Neutrophil (primary cell): Measurements from ENCODE around the gene SCGN.

Experiments
- H3K27ac ChIP-seq: fragments of 200-600 bp; sonication (generic); 2 replicates; pipeline ENCODE4 v1.5.1; 2016; ENCODE audit warnings: mild to moderate bottlenecking, moderate library complexity
- H3K27me3 ChIP-seq: fragments of 200-600 bp; sonication (generic); 2 replicates; pipeline ENCODE4 v1.6.0; 2016; ENCODE audit warnings: mild to moderate bottlenecking
- H3K36me3 ChIP-seq: fragments of 200-600 bp; sonication (generic); 2 replicates; pipeline ENCODE4 v1.5.1; 2017
- H3K4me1 ChIP-seq, 2 experiments: fragments of 200-600 bp in 1 of 2; sonication (generic) in 1 of 2; 1 replicate in 1 of 2; 2 replicates in 1 of 2; pipeline versions ENCODE4 v1.5.1 to v1.6.1; 2013 to 2016; ENCODE audit warnings: low read depth in 1 of 2, low read length in 1 of 2, mild to moderate bottlenecking in 1 of 2, moderate library complexity in 1 of 2; ENCODE audit not compliant: control insufficient read depth in 1 of 2, insufficient read depth in 1 of 2
- H3K4me3 ChIP-seq, 2 experiments: fragments of 200-600 bp in 1 of 2; sonication (generic) in 1 of 2; 1 replicate in 1 of 2; 2 replicates in 1 of 2; pipeline ENCODE4 v1.5.1; 2013 to 2016; ENCODE audit warnings: low read depth in 1 of 2, low read length in 1 of 2, mild to moderate bottlenecking in 1 of 2, moderate library complexity in 1 of 2
- H3K9me3 ChIP-seq: fragments of 200-600 bp; sonication (generic); 2 replicates; pipeline ENCODE4 v1.5.1; 2016
- TF ChIP-seq, protein P1 (sequence below): fragments of 200-600 bp; sonication (generic); IDR thresholded peaks from 2 replicates; pipeline ENCODE4 v1.5.1; 2016; ENCODE audit warnings: antibody characterized with exemption

The SCGN gene

DNA sequence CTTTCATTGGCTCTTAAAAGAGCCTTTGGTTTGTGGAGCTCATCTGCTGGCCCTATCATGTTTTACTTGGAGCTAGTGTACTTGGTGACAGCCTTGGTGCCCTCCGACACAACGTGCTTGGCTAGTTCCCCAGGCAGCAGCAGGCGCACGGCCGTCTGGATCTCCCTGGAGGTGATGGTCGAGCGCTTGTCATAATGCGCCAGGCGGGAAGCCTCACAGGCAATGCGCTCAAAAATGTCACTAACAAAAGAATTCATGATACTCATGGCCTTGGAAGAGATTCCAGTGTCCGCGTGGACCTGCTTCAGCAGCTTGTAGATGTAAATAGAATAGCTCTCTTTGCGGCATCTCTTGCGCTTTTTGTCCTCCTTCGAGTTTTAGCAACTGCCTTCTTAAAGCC lies 79.7 kb downstream of the SCGN start:
- TF ChIP-seq, protein P1, sequence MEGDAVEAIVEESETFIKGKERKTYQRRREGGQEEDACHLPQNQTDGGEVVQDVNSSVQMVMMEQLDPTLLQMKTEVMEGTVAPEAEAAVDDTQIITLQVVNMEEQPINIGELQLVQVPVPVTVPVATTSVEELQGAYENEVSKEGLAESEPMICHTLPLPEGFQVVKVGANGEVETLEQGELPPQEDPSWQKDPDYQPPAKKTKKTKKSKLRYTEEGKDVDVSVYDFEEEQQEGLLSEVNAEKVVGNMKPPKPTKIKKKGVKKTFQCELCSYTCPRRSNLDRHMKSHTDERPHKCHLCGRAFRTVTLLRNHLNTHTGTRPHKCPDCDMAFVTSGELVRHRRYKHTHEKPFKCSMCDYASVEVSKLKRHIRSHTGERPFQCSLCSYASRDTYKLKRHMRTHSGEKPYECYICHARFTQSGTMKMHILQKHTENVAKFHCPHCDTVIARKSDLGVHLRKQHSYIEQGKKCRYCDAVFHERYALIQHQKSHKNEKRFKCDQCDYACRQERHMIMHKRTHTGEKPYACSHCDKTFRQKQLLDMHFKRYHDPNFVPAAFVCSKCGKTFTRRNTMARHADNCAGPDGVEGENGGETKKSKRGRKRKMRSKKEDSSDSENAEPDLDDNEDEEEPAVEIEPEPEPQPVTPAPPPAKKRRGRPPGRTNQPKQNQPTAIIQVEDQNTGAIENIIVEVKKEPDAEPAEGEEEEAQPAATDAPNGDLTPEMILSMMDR, result no peak
- no peaks in the 10 kb centered on the region for H3K36me3 ChIP-seq
- no peak overlapping the region for H3K27ac ChIP-seq
- H3K9me3 ChIP-seq, result no peaks in the 10 kb centered on the region
- H3K4me3 ChIP-seq, result no peak overlapping the region
- H3K4me1 ChIP-seq, result no peaks in the 10 kb centered on the region
- H3K27me3 ChIP-seq, result peaks cover 39% of the 10 kb centered on the region

DNA sequence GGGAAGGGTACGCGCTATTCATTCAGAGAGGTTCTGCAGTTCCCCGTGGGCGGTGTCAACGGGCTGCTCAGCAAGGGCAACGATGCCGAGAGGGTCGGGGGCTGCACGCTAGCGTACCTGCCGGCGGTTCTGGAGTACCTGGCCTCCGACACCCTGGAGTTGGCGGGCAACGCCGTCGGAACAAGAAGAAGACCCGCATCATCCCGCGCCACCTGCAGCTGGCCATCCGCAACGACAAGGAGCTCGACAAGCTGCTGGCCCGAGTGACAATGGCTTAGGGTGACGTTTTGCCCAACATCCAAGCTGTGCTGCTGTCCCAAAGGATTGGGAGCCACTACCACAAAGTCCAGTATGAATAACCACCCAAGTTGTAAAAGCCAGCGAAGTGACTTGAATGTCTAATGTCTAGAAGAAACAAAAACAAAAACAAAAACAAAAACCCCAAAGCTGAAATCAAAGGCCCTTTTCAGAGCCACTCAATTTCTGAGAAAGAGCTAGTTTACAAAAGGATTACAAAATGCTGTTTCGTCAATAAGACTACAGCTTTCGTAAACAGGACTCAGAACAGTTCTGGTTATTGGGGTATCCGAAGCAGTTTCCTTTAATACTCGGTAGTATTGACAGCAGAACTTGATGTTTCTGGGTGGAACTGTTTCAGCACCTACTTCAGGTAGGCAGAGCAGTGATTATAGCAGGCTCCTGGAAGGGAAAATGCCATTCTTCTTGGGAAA lies 80.6 kb downstream of the SCGN start:
- TF ChIP-seq, protein P1, result no peak
- peaks cover 39% of the 10 kb centered on the region for H3K27me3 ChIP-seq
- H3K4me3 ChIP-seq, result no peak overlapping the region
- no peak overlapping the region for H3K27ac ChIP-seq
- H3K36me3 ChIP-seq, result no peaks in the 10 kb centered on the region
- H3K9me3 ChIP-seq, result peaks cover 4% of the 10 kb centered on the region
- H3K4me1 ChIP-seq, result no peaks in the 10 kb centered on the region

DNA sequence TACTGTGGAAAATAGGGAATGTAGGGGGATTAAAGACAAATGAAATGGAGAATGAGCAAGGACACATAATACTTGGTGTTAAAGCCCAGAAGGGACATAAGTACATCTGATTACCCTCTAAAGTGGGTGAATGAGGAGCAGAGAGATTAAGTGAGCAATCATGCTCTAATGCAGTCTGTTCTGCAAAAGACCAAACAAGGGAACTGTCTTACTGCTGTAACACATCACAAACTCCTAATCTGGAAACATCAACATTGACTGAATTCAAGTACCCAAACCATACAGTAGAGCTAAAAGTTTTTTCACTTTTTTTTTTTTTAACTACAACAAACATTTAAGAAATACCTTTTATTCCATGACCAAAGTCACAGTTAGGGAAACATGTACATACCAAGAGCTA lies 83.2 kb downstream of the SCGN start:
- Histone ChIP-seq H3K4me1 (no peaks in the 10 kb centered on the region), H3K4me3 (no peak overlapping the region), H3K36me3 (no peaks in the 10 kb centered on the region), H3K9me3 (peaks cover 4% of the 10 kb centered on the region), H3K27me3 (peaks cover 31% of the 10 kb centered on the region), H3K27ac (no peak overlapping the region)
- TF ChIP-seq, protein P1, result no peak

DNA sequence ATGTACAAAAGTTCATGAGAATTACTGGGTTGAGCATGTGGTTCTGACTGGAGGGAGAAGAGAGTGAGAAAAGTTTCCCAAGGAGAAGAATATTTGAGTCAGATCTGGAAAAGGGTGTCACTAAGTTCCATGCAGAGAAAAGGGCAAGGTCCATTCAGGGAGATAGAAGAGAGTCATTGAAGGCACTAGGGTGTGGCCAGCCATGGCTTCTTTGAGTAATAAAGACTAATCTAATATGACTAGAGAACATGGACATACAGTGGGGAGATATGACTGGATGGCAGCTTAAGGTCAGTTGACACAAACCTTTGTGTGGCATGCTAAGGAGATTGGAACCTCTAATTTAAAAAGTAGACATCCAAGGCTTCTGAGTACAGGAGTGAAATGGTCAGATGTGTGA lies 91.9 kb downstream of the SCGN start:
- Histone ChIP-seq H3K27me3 (no peaks in the 10 kb centered on the region), H3K27ac (no peak overlapping the region), H3K36me3 (no peaks in the 10 kb centered on the region), H3K9me3 (no peaks in the 10 kb centered on the region), H3K4me1 (no peaks in the 10 kb centered on the region), H3K4me3 (no peak overlapping the region)
- TF ChIP-seq, protein P1, result no peak

DNA sequence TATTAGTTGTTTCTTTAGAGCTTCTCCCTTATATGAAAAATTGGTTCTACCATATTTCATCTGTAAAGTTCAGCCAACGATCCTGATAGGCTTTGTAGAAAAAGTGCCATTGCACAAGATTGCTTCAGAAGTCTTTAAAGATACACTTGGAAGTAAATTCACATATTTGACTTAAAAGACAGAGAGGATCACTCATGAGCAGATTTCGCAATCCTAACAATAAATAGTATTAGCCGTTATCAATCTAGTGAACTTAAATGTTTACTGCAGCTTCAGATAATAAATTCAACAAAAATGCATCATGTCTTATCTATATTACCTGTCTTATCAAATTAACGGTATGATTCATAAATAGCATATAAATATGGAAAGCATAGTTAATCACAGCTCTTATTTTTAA lies 93.8 kb downstream of the SCGN start:
- Histone ChIP-seq H3K9me3 (no peaks in the 10 kb centered on the region), H3K27ac (no peak overlapping the region), H3K36me3 (no peaks in the 10 kb centered on the region), H3K4me3 (no peak overlapping the region), H3K4me1 (peaks cover 0 to 4% of the 10 kb centered on the region in 2 experiments), H3K27me3 (no peaks in the 10 kb centered on the region)
- TF ChIP-seq, protein P1, result no peak
